GM18873 (cell line): ENCODE results near the gene KCTD7.
"Not testable (repeated sequence)": the region's sequence is repeated elsewhere in the genome, so short reads cannot be mapped to it uniquely, and the experiment has no call there.

Experiments
- ATAC-seq: cut with Tn5 transposase; IDR thresholded peaks from one replicate; pipeline ENCODE4 v1.9.1; 2021; ENCODE audit warnings: mild to moderate bottlenecking, moderate library complexity, moderate number of reproducible peaks; ENCODE audit not compliant: unreplicated experiment, low FRiP score

KCTD7 gene

GRCh38 chr7:66628361-66629221, at the start of gene KCTD7:
KCTD7 (plus strand) TSS chr7:66628881; CDS start chr7:66629065, 184 bp downstream.
- peak; percentile 88 for ATAC-seq

- not testable (repeated sequence) for ATAC-seq
These were observed 48.3 kb upstream of the KCTD7 start for GRCh38 chr7:66580380-66580779.

- not testable (repeated sequence) for ATAC-seq
These were observed 45.7 kb upstream of the KCTD7 start for GRCh38 chr7:66582816-66583489.

GRCh38 chr7:66583490-66584110, 45.1 kb upstream of the KCTD7 start:
- no peak for ATAC-seq

GRCh38 chr7:66586181-66586580, 42.5 kb upstream of the KCTD7 start:
- no peak for ATAC-seq

- not testable (repeated sequence) for ATAC-seq
These were observed 40.5 kb upstream of the KCTD7 start for GRCh38 chr7:66588226-66588625.

- not testable (repeated sequence) for ATAC-seq
These were observed 39.7 kb upstream of the KCTD7 start for GRCh38 chr7:66588856-66589570.

GRCh38 chr7:66590302-66591057, 38.2 kb upstream of the KCTD7 start:
- ATAC-seq, result not testable (repeated sequence)

GRCh38 chr7:66591058-66591798, 37.5 kb upstream of the KCTD7 start:
- ATAC-seq, result not testable (repeated sequence)

GRCh38 chr7:66591799-66592596, 36.7 kb upstream of the KCTD7 start:
- peak; percentile 91 for ATAC-seq

GRCh38 chr7:66592597-66593146, 36.0 kb upstream of the KCTD7 start:
- ATAC-seq, result not testable (repeated sequence)

- ATAC-seq, result not testable (repeated sequence)
These were observed 34.6 kb upstream of the KCTD7 start for GRCh38 chr7:66594082-66594481.

GRCh38 chr7:66597461-66597860, 31.2 kb upstream of the KCTD7 start:
- ATAC-seq, result no peak

GRCh38 chr7:66602159-66602558, 26.5 kb upstream of the KCTD7 start:
- ATAC-seq, result no peak

- ATAC-seq, result no peak
These were observed 24.5 kb upstream of the KCTD7 start for GRCh38 chr7:66604198-66604597.

- not testable (repeated sequence) for ATAC-seq
These were observed 22.0 kb upstream of the KCTD7 start for GRCh38 chr7:66606540-66607291.

GRCh38 chr7:66609176-66609575, 19.5 kb upstream of the KCTD7 start:
- no peak for ATAC-seq
